Central memory CD8-positive, alpha-beta T cell (primary cell): Measurements from ENCODE around the gene CMIP.

Experiments
- ATAC-seq: fragments of 150-1000 bp; cut with Tn5 transposase; replicated peaks from 2 replicates; pipeline ENCODE4 v1.10.0; 2022; ENCODE audit warnings: mild to moderate bottlenecking, moderate FRiP score, moderate number of reproducible peaks; ENCODE audit not compliant: poor library complexity, severe bottlenecking; ENCODE audit errors: extremely low read depth
- DNase-seq, 2 donors: peaks; one replicate each; pipeline ENCODE4 v3.0.0; 2021; ENCODE audit warnings: low spot score in 2 of 2
- H3K27ac Mint-ChIP-seq: one replicate; pipeline ENCODE4 v1.8.0; 2022; ENCODE audit warnings: low read depth, mild to moderate bottlenecking, moderate library complexity, mixed read lengths
- H3K27me3 Mint-ChIP-seq: one replicate; pipeline ENCODE4 v1.8.0; 2022; ENCODE audit warnings: mixed read lengths
- H3K36me3 Mint-ChIP-seq: one replicate; pipeline ENCODE4 v1.8.0; 2022; ENCODE audit warnings: mild to moderate bottlenecking, moderate library complexity, mixed read lengths; ENCODE audit not compliant: insufficient read depth
- H3K4me1 Mint-ChIP-seq: one replicate; pipeline ENCODE4 v1.8.0; 2022; ENCODE audit warnings: mixed read lengths
- H3K4me3 Mint-ChIP-seq: one replicate; pipeline ENCODE4 v1.8.0; 2022; ENCODE audit warnings: mild to moderate bottlenecking, moderate library complexity, mixed read lengths
- H3K9me3 Mint-ChIP-seq: one replicate; pipeline ENCODE4 v1.8.0; 2022; ENCODE audit warnings: mixed read lengths

Gene CMIP

DNA sequence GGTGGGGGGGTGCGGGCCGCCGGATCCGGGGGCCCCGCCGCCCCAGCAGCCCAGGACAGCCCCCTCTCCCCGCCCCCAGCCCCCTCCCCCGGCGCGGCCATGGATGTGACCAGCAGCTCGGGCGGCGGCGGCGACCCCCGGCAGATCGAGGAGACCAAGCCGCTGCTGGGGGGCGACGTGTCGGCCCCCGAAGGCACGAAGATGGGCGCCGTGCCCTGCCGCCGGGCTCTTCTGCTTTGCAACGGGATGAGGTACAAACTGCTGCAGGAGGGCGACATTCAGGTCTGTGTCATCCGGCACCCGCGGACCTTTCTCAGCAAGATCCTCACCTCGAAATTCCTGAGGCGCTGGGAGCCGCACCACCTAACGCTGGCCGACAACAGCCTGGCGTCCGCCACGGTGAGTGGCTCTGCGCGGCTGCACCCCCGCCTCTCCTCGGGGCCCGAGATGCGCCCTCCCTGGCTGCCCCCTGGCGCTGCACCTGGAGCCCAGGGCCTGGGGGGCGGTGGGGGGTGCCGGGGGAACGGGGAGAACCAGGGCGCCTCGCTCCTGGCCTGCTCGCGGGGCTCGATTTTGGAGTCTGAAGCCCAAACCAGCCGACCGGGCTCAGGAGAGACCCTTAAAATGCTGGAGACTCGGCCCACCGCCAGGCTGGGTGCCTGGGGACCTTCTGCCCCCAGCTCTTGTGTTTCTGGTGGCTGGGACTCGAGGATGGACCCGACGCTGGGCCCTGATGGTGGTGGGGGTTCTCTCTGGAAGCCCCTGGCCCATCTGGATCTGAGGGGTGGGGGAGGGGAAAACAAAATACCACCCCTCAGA lies 744 bp downstream of the CMIP start:
- DNase-seq (peak in 1 of 2 donors; percentile 40), ATAC-seq (peak; percentile 16)
- Mint-ChIP-seq H3K4me1 (peaks cover 49% of the 10 kb centered on the region), H3K9me3 (no peaks in the 10 kb centered on the region), H3K36me3 (peaks cover 28% of the 10 kb centered on the region), H3K27ac (peak overlapping the region; percentile 93), H3K4me3 (peak overlapping the region; percentile 92), H3K27me3 (no peaks in the 10 kb centered on the region)

DNA sequence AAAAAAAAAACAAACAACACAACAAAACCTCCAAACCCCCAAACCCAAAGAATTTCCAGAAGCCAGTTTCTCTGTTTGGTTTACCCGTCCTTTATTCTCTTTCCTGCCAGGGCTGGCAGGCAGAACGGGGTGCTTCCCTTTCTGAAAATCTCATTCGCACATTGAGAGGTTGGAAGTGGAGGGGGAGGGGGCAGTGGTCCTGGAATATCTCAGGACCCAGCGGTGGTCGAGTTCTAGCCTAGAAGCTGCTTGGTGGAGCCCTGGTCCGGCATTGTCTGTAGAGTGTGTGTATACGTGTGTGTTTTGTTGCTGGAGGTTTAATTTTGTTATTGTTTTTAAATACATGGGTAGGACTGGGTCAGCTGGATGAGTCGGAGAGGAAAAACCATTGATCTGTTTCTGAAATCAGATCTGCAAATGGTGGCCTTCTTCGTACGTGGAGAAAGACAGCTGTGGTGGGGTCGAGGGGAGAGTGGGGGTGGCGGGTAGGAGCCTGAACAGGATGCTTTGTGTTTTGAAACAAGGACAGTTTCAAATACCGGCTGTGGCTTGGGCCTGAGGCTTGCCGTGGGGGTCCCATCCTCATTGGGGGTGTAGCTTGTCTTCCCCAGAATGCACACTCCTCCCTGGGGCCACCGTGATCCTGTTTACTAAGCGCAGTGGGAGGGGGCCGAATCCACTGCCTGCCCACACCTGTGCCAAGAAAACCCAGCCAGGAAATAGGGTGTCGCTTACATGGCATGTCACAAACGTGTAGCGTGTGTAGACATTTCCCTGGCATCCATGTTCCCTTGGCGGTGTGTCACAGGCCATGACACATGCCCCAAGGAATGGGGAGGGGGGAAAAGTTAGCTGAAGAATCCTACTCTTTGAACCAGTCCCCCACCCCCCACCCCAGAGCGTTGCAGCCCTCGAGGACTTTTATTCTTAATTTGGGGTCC lies 1.6 kb downstream of the CMIP start:
- no peaks in the 10 kb centered on the region for H3K9me3 Mint-ChIP-seq
- H3K4me3 Mint-ChIP-seq = peak overlapping the region; percentile 92
- H3K27me3 Mint-ChIP-seq = no peaks in the 10 kb centered on the region
- peak overlapping the region; percentile 93 for H3K27ac Mint-ChIP-seq
- H3K36me3 Mint-ChIP-seq = peaks cover 28% of the 10 kb centered on the region
- ATAC-seq (no peak), DNase-seq (no peak)
- peaks cover 58% of the 10 kb centered on the region for H3K4me1 Mint-ChIP-seq

DNA sequence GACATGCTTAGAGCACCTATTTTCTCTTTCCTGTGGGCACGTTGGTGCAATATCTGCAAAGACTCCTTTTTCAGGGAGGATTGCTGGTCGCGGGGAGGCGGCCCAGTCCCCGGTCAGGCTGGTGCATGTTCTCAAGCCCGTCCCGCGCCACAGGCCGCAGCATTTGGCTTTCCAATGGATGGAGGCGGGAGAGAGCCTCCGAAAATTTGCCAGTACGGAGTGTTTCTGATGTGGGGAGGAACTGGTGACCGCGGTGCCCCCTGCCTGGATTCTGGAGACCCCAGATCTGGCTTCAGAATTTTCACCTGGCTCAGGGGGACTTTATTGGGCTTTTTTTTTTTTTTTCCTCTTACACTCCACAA lies 2.3 kb downstream of the CMIP start:
- H3K4me3 Mint-ChIP-seq = peak overlapping the region; percentile 92

DNA sequence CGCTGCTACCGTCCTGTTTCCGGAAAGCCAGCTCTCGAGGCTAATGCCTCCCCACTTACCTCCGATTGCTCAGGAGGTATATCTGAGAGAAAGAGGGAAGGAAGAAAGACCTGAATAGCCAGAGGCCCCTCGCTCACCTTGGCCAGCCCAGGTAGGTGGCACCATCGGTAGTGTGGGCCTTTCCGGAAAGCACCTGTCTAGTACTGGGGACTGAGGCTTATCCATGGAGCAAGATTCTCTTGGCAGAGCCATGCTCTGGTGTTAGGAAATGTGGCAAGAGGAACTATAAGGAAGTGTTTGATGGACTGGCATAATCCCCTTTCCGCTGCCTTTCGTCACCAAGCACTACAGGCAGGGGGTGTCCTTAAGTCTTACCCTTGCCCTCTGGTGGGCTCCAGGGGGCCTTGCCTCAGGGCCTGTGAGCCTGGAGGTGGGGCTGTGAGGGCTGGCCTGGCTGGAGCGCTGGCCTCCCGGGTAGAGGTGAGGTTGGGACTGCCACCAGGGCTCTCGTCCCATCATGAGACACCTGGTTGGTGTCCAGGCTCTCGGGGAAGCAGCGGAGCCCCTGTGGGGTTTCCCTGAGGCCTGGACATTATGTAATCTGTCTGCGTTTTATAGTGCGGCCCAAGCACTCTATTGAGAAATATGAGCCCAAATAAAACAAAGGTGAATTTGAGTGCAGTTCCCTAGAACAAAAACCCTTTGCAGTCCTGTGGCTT lies 2.9 kb downstream of the CMIP start:
- H3K36me3 Mint-ChIP-seq = peaks cover 28% of the 10 kb centered on the region
- DNase-seq (no peak), ATAC-seq (no peak)
- peak overlapping the region; percentile 93 for H3K27ac Mint-ChIP-seq
- no peaks in the 10 kb centered on the region for H3K9me3 Mint-ChIP-seq
- peak overlapping the region; percentile 92 for H3K4me3 Mint-ChIP-seq
- no peaks in the 10 kb centered on the region for H3K27me3 Mint-ChIP-seq
- H3K4me1 Mint-ChIP-seq = peaks cover 68% of the 10 kb centered on the region

More for the DNA sequence above, 2.3 kb downstream of the CMIP start:
- peaks cover 28% of the 10 kb centered on the region for H3K36me3 Mint-ChIP-seq
- peak overlapping the region; percentile 93 for H3K27ac Mint-ChIP-seq
- H3K27me3 Mint-ChIP-seq = no peaks in the 10 kb centered on the region
- peaks cover 65% of the 10 kb centered on the region for H3K4me1 Mint-ChIP-seq
- no peak for ATAC-seq
- H3K9me3 Mint-ChIP-seq = no peaks in the 10 kb centered on the region
- no peak for DNase-seq

DNA sequence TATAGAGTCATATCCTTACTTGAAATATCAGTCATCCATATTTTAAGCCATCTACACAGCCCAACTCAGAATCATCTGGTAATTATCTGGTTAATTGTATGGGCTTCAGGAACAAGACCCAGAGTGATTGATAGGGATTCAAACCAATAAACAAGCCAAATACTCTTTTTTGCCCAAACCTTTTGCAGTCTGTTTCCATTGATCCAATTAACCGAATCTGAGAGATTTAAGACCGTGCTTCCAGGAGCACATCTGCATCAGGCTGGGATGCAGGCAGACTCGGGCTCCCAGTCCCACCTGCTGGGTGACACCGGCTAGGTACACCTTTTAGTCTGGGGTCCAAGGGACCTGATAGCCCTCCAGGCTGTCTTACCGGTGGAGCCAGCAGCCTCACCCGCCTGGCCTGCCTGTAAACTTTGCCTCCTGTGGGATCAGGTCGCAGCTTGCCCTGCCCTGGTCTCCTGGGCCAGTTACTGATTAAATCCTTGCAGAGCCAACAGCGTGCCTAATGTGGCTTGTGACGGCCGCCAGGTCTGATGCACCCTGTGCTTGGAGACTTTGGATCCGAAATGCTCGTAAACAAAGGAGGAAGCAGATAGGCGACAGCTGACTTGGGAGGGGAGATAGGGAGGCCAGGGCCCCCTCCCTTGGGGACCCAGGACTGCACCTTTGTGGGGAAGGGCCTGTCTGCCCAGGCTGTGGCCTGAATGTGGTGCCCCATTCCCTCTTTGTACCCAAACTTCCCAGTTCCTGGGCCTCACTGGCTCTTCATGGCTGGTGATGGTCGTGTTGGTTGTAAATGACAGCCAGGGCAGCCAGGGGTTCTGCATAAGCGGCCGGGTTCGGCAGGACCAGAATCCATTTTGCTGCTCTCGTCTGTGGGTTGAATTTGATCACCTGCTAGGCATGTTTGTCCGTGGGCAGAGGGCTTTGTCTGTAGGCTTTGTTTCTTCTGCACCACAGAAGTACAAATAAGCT lies 3.8 kb downstream of the CMIP start:
- Mint-ChIP-seq H3K27ac (no peak overlapping the region), H3K27me3 (no peaks in the 10 kb centered on the region), H3K4me1 (peaks cover 65% of the 10 kb centered on the region), H3K36me3 (peaks cover 19% of the 10 kb centered on the region), H3K4me3 (peak overlapping the region; percentile 11), H3K9me3 (no peaks in the 10 kb centered on the region)
- ATAC-seq (no peak), DNase-seq (no peak)

DNA sequence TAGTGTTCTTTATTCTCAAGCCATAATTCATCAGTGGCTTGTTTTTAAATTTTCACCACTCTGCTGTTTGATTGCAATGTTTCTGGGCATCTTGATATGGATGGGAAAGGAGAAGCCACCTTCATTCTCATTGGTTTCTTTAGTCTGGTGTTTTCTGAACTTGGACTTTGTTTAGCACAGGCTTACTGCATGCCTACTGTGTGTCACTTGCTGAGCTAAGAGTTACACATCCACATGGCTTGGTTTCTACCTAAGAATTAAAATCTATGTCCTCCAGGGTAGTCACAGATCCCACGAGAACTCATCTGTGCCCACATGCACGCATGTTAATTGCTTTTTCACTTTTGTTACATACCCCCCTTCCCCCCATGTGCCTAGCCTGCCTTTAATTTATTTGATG lies 4.6 kb downstream of the CMIP start:
- H3K4me1 Mint-ChIP-seq = peaks cover 68% of the 10 kb centered on the region
- H3K9me3 Mint-ChIP-seq = no peaks in the 10 kb centered on the region
- DNase-seq (no peak), ATAC-seq (no peak)
- H3K36me3 Mint-ChIP-seq = peaks cover 12% of the 10 kb centered on the region
- H3K27ac Mint-ChIP-seq = no peak overlapping the region
- H3K27me3 Mint-ChIP-seq = no peaks in the 10 kb centered on the region
- no peak overlapping the region for H3K4me3 Mint-ChIP-seq

DNA sequence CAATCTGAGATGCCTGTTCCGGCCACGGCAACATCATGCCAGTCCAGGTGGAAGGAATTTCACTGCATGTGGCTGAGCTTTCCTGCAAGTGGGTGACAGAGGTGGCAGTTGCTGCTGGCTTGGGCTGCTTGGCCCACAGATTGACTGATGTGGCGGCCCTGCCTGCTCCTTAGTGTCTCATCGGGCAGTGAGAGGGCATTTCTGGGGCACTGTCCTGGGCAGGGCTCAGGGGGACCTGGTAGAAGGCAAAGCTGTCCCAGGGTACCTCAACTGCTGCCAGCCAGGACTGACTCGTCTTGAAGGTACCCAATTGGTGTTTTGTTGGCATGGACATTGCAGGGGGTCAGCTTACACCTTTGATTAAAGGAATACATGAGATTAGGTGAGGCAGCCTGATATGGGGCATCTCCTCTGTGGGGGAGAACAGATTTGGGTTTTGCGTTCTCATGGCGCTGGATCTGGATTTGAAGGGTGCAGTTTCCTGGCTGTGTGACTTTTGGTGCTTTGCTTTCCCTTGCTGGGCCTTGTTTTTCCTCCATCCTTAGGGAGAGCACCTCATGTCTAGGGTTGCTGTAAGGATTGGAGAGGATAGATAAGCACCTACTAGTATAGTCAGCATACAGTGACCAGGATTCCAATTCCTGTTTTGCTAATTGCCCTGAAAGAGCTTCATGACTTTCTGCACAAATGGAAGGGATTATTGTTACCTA lies 5.4 kb downstream of the CMIP start:
- H3K27me3 Mint-ChIP-seq = no peaks in the 10 kb centered on the region

DNA sequence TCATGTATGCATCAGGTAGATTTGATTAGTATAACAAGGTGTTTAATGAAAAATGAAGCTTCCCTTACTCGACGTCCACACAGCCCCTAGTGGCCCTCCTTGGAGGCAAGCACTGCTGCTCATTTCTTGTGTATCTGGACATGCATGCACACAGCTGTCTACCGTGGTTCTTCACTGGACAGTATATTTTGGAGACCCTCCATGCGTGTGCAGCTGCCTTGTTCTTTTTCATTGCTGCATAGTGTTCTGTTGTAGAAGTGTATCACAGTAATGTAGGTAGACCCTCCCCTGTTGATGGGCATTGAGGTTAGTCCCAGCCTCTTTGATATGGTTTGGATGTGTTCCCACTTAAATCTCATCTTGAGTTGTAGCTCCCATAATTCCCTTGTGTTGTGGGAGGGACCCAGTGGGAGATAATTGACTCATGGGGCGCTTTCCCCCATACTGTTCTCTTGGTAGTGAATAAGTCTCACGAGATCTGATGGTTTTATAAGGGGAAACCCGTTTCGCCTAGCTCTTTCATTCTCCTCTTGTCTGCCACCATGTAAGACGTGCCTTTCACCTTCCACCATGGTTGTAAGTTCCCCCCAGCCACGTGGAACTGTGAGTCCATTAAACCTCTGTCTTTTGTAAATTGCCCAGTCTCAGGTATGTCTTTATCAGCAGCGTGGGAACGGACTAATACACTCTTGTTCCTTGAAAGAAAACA lies 6.3 kb downstream of the CMIP start:
- Mint-ChIP-seq H3K27me3 (no peaks in the 10 kb centered on the region), H3K27ac (peak overlapping the region; percentile 22), H3K36me3 (peaks cover 9% of the 10 kb centered on the region), H3K9me3 (no peaks in the 10 kb centered on the region), H3K4me3 (no peak overlapping the region), H3K4me1 (peaks cover 80% of the 10 kb centered on the region)
- ATAC-seq (no peak), DNase-seq (no peak)

More for the DNA sequence above, 5.4 kb downstream of the CMIP start:
- peaks cover 12% of the 10 kb centered on the region for H3K36me3 Mint-ChIP-seq
- no peaks in the 10 kb centered on the region for H3K9me3 Mint-ChIP-seq
- peaks cover 76% of the 10 kb centered on the region for H3K4me1 Mint-ChIP-seq
- DNase-seq (no peak), ATAC-seq (no peak)
- no peak overlapping the region for H3K4me3 Mint-ChIP-seq
- no peak overlapping the region for H3K27ac Mint-ChIP-seq

DNA sequence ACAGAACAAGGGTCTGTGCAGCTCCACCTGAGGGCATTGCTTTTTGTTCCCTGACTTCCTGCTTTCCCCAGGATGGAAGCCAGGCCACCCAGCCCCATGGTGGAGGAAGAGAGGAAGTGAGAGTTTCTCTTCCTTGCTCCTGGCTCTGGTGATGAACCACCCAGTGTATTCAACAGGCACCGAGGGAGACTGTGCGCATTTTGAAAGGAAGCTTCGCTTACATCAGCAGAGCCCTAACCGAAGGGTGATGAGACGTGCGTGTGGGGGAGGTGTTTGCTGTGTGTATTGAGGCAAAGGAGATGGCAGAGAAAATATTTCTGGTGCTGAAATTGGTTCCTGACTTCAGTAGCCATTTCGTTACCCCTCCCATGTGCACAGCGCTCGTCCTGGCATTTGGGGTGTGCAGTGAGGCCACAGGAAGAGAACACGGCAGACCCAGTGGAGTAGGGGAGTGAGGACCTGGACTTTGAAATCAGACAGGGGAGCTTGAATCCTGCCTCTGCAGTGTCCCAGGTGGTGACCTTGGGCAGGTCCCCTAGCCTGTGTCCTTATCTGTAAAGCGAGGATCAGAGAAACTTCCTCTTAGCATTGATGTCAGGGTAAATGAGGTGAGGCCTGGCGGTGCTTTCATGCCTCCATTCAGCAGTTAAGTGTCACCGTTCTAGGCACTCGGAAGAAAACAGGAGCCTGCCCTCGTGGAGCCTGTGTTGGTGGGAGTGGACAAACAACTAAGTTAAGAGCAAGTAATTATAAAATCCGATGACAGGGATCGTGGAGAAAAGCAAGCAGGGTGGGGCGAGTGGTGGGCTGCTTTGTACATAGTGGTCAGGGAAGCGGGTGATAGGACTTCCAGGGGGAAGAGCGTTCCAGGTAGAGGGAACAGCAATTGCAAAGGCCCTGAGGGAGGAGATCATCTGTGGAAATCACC lies 7.4 kb downstream of the CMIP start:
- H3K36me3 Mint-ChIP-seq = peaks cover 8% of the 10 kb centered on the region
- peak; percentile 48 for ATAC-seq
- H3K27ac Mint-ChIP-seq = peak overlapping the region; percentile 22
- DNase-seq = no peak
- H3K9me3 Mint-ChIP-seq = no peaks in the 10 kb centered on the region
- no peaks in the 10 kb centered on the region for H3K27me3 Mint-ChIP-seq
- peaks cover 78% of the 10 kb centered on the region for H3K4me1 Mint-ChIP-seq
- peak overlapping the region; percentile 37 for H3K4me3 Mint-ChIP-seq

DNA sequence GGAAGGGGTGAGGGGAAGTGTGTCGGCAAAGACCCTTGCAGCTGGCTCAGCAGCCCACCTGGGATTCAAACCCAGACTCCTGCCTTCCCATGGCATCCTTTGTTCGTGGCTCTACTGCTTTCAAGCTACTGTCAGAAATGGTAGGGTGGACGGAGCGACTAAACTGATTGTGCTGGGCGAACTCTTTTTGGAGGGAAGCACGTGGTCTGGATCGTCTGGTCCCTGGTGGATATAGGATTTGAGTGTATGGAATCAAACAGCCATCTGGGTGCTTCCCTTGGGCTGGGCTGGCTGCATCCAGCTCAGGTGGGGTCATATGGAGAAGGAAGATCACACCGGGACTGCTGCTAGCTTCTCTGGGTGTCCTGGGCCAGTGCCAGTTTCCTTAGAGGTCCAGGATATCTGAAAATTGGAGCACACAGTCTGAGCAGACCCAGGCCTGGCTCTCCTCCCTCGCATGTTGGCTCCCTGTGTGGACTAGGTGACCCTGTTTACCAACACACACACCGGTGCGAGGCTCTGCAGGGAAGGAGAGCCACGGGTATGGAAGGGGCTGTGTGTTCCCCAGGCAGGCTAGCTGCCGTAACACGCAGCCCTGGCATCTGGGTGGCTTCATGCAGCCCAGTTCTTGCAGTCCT lies 8.6 kb downstream of the CMIP start:
- Mint-ChIP-seq H3K4me3 (no peak overlapping the region), H3K27me3 (no peaks in the 10 kb centered on the region), H3K36me3 (peaks cover 10% of the 10 kb centered on the region), H3K9me3 (no peaks in the 10 kb centered on the region), H3K4me1 (peaks cover 83% of the 10 kb centered on the region), H3K27ac (peak overlapping the region; percentile 36)
- no peak for ATAC-seq
- DNase-seq = no peak
